Motor neuron (in vitro differentiated cells): ENCODE data around the gene KCNH8. TPM values are rescaled to one million over a fixed set of nuclear protein-coding genes. Genes with fewer than 3 reads are reported as not detected.
"Not testable (repeated sequence)": the region's sequence is repeated elsewhere in the genome, so short reads cannot be mapped to it uniquely, and the experiment has no call there.

Experiments used
- ATAC-seq, 8 experiments: fragments of 200-7000 bp; cut with Tn5 transposase; replicated peaks in 6 of 8; 2 replicates each; pipeline ENCODE4 v1.8.0; 2021; ENCODE audit warnings: mild to moderate bottlenecking in 8 of 8, moderate library complexity in 8 of 8
- H3K27ac ChIP-seq, 2 donors: fragments of 250-450 bp; sonication (Bioruptor Pico); 2 replicates each; pipeline ENCODE4 v1.9.0; 2021; ENCODE audit warnings: antibody characterized with exemption in 2 of 2, mild to moderate bottlenecking in 2 of 2, moderate library complexity in 1 of 2
- H3K4me1 ChIP-seq, 2 donors: fragments of 250-450 bp; sonication (Bioruptor Pico); replicated peaks in 1 of 2; 2 replicates each; pipeline ENCODE4 v1.6.1; 2021; ENCODE audit warnings: antibody characterized with exemption in 2 of 2, mild to moderate bottlenecking in 2 of 2, moderate library complexity in 1 of 2
- H3K4me3 ChIP-seq, 5 donors: fragments of 250-450 bp; sonication (Bioruptor Pico); 2 replicates each; pipeline ENCODE4 v1.9.0; 2021; ENCODE audit warnings: antibody characterized with exemption in 5 of 5, mild to moderate bottlenecking in 5 of 5, moderate library complexity in 4 of 5
- WGBS, 10 experiments: fragments of 450-650 bp; shearing (Covaris generic); methylation state at CpG; one replicate each; pipeline ENCODE4 v1.0.0; 2022; 5-methylcytosine and 5-hydroxymethylcytosine counted together
- in situ Hi-C, 9 experiments: fragments of 400-800 bp; cut with MboI; loops; one replicate each; pipeline ENCODE4 v1.15.0; 2021; ENCODE audit warnings: low sequenced_read_pairs in 9 of 9, low pct_unique_long_range_greater_than_20kb in 2 of 9; ENCODE audit not compliant: unreplicated experiment in 9 of 9
- total RNA-seq, 8 experiments: library from RNA; unstranded; fragments of 300-600 nt; gene quantifications; 2 replicates each; pipeline versions ENCODE4 v1.2.3 to v1.2.4, GENCODE V29; 2022

KCNH8 gene
- total RNA-seq, 8 experiments from 2014 or later, result 0.20 to 16.2 (median 6.9) TPM

GRCh38 chr3:19199131-19199530, 50.8 kb downstream of the KCNH8 start:
- no peak for ATAC-seq
- in situ Hi-C loops, result no loop called here
- WGBS, 10 experiments, result 6 to 100% (median 78%) methylated on average over 1 to 2 of the region's 2 CpGs; no CpG with 5 or more reads in 2 of the 10 experiments
- Histone ChIP-seq H3K4me3 (no peak overlapping the region), H3K4me1 (no peaks in the 10 kb centered on the region), H3K27ac (no peak overlapping the region)

- no peak overlapping the region for H3K4me3 ChIP-seq
- H3K27ac ChIP-seq, result no peak overlapping the region
- WGBS, 10 experiments, result 10 to 100% (median 78%) methylated on average over 1 to 2 of the region's 2 CpGs
These were observed 54.0 kb downstream of the KCNH8 start for GRCh38 chr3:19202303-19202702.

GRCh38 chr3:19202754-19203153, 54.4 kb downstream of the KCNH8 start:
- Histone ChIP-seq H3K4me1 (no peaks in the 10 kb centered on the region), H3K27ac (no peak overlapping the region), H3K4me3 (no peak overlapping the region)
- ATAC-seq, result no peak
- 21 to 100% (median 91%) methylated on average over 1 to 3 of the region's 3 CpGs for WGBS, 10 experiments
- in situ Hi-C loops, result no loop called here

More at GRCh38 chr3:19202303-19202702, 54.0 kb downstream of the KCNH8 start:
- in situ Hi-C loops, result no loop called here
- ATAC-seq, result peak in 2 of 8 experiments; percentile 36 to 43
- no peaks in the 10 kb centered on the region for H3K4me1 ChIP-seq

GRCh38 chr3:19206540-19206939, 58.2 kb downstream of the KCNH8 start:
- in situ Hi-C loops, result no loop called here
- H3K4me3 ChIP-seq, result no peak overlapping the region
- 0 to 100% (median 82%) methylated on average over 1 to 2 of the region's 2 CpGs for WGBS, 10 experiments
- no peak for ATAC-seq
- H3K27ac ChIP-seq, result no peak overlapping the region
- H3K4me1 ChIP-seq, result peaks cover 0 to 9% of the 10 kb centered on the region in 2 donors

GRCh38 chr3:19213603-19214220, 65.4 kb downstream of the KCNH8 start:
- peaks cover 0 to 9% of the 10 kb centered on the region in 2 donors for H3K4me1 ChIP-seq
- WGBS, 10 experiments, result 0 to 100% (median 63%) methylated on average over 1 to 6 of the region's 6 CpGs; no CpG with 5 or more reads in 1 of the 10 experiments
- H3K4me3 ChIP-seq, result no peak overlapping the region
- in situ Hi-C loops, result no loop called here
- H3K27ac ChIP-seq, result no peak overlapping the region
- ATAC-seq, result peak in 1 of 8 experiments; percentile 79

- no peak for ATAC-seq
- WGBS, 10 experiments, result 0 to 100% (median 60%) methylated on average over 1 to 2 of the region's 2 CpGs; no CpG with 5 or more reads in 1 of the 10 experiments
- H3K4me3 ChIP-seq, result no peak overlapping the region
- H3K4me1 ChIP-seq, result peaks cover 0 to 2% of the 10 kb centered on the region in 2 donors
- H3K27ac ChIP-seq, result no peak overlapping the region
- in situ Hi-C loops, result no loop called here
These were observed 67.1 kb downstream of the KCNH8 start for GRCh38 chr3:19215427-19215826.

- no peak overlapping the region for H3K27ac ChIP-seq
- H3K4me1 ChIP-seq, result no peaks in the 10 kb centered on the region
- H3K4me3 ChIP-seq, result no peak overlapping the region
- in situ Hi-C loops, result no loop called here
- WGBS, 10 experiments, result 29 to 100% (median 64%) methylated on average over 1 to 6 of the region's 6 CpGs; no CpG with 5 or more reads in 2 of the 10 experiments
- ATAC-seq, result no peak
These were observed 68.5 kb downstream of the KCNH8 start for GRCh38 chr3:19216669-19217337.

GRCh38 chr3:19220311-19220710, 72.0 kb downstream of the KCNH8 start:
- H3K27ac ChIP-seq, result no peak overlapping the region
- in situ Hi-C loops, result no loop called here
- WGBS, 10 experiments, result 0 to 100% (median 83%) methylated on average over 1 of the region's 1 CpG; no CpG with 5 or more reads in 3 of the 10 experiments
- no peaks in the 10 kb centered on the region for H3K4me1 ChIP-seq
- H3K4me3 ChIP-seq, result no peak overlapping the region
- no peak for ATAC-seq

GRCh38 chr3:19221081-19221480, 72.8 kb downstream of the KCNH8 start:
- Histone ChIP-seq H3K4me3 (no peak overlapping the region), H3K27ac (no peak overlapping the region), H3K4me1 (no peaks in the 10 kb centered on the region)
- no peak for ATAC-seq
- WGBS, 10 experiments, result 12 to 100% (median 86%) methylated on average over 1 to 2 of the region's 2 CpGs; no CpG with 5 or more reads in 2 of the 10 experiments
- in situ Hi-C loops, result no loop called here

- Histone ChIP-seq H3K4me1 (peaks cover 0 to under 1% of the 10 kb centered on the region in 2 donors), H3K4me3 (no peak overlapping the region), H3K27ac (no peak overlapping the region)
- ATAC-seq, result no peak
- in situ Hi-C loops, result no loop called here
- WGBS, 10 experiments, result 8 to 83% (median 35%) methylated on average over 1 to 2 of the region's 2 CpGs; no CpG with 5 or more reads in 4 of the 10 experiments
These were observed 78.2 kb downstream of the KCNH8 start for GRCh38 chr3:19226479-19226878.

GRCh38 chr3:19228167-19228566, 79.9 kb downstream of the KCNH8 start:
- WGBS, 10 experiments, result 0 to 98% (median 76%) methylated on average over 1 to 3 of the region's 3 CpGs
- no peak overlapping the region for H3K27ac ChIP-seq
- in situ Hi-C loops, result no loop called here

GRCh38 chr3:19229086-19229485, 80.8 kb downstream of the KCNH8 start:
- Histone ChIP-seq H3K4me1 (peaks cover 0 to 9% of the 10 kb centered on the region in 2 donors), H3K4me3 (no peak overlapping the region), H3K27ac (no peak overlapping the region)
- in situ Hi-C loops, result no loop called here
- ATAC-seq, result no peak
- 80 to 100% (median 83%) methylated on average over 1 of the region's 1 CpG; no CpG with 5 or more reads in 7 of the 10 experiments for WGBS, 10 experiments

More at GRCh38 chr3:19228167-19228566, 79.9 kb downstream of the KCNH8 start:
- ATAC-seq, result peak in 1 of 8 experiments; percentile 76
- no peak overlapping the region for H3K4me3 ChIP-seq
- H3K4me1 ChIP-seq, result peaks cover 0 to 9% of the 10 kb centered on the region in 2 donors

- H3K4me1 ChIP-seq, result not testable (repeated sequence)
- 11 to 100% (median 93%) methylated on average over 2 to 3 of the region's 3 CpGs for WGBS, 10 experiments
These were observed 81.6 kb downstream of the KCNH8 start for GRCh38 chr3:19229881-19230280.

More at GRCh38 chr3:19229881-19230280, 81.6 kb downstream of the KCNH8 start:
- in situ Hi-C loops, H3K4me3 ChIP-seq, H3K27ac ChIP-seq, ATAC-seq: not testable (repeated sequence)
